ENCODE data around the gene NCOR2.

DNA sequence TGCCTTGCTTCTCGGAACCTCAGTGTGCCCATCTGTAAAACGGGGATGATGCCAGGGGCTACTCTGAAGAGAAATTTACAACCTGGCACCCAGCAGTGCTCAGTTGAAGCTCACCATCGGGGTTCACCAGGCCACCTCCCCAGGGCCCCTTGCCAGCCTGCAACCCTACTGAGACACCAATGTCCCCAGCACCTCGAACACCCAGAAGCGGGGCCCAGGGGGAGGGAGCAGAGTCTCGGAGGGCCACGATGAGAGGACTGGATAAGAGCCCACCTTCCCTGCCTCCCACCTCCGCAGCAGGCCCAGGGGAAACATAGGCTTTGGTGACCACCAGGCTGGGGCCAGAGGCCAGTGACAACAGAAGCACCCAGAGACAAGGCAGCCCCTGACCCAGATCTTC is 22.4 kb downstream of the NCOR2 start:
- TF ChIP-seq, protein P1, sequence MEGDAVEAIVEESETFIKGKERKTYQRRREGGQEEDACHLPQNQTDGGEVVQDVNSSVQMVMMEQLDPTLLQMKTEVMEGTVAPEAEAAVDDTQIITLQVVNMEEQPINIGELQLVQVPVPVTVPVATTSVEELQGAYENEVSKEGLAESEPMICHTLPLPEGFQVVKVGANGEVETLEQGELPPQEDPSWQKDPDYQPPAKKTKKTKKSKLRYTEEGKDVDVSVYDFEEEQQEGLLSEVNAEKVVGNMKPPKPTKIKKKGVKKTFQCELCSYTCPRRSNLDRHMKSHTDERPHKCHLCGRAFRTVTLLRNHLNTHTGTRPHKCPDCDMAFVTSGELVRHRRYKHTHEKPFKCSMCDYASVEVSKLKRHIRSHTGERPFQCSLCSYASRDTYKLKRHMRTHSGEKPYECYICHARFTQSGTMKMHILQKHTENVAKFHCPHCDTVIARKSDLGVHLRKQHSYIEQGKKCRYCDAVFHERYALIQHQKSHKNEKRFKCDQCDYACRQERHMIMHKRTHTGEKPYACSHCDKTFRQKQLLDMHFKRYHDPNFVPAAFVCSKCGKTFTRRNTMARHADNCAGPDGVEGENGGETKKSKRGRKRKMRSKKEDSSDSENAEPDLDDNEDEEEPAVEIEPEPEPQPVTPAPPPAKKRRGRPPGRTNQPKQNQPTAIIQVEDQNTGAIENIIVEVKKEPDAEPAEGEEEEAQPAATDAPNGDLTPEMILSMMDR (IDR thresholded peaks at IDR 0.05) = no peak
- no peak for TF ChIP-seq EZH2 (IDR thresholded peaks at IDR 0.05; ENCODE audit: borderline replicate concordance, insufficient read depth, low read depth, low read length, poor library complexity, severe bottlenecking)

All from B cell (primary cell).